ENCODE measurements around the gene SRPX.

GRCh38 chrX:38236901-38237615 lies 16.4 kb upstream of the SRPX start:
- TF ChIP-seq CTCF (IDR thresholded peaks at IDR 0.05) (no peak), POLR2A (IDR thresholded peaks at IDR 0.05; ENCODE audit: low read depth) (no peak), POLR2AphosphoS5 (IDR thresholded peaks at IDR 0.05) (no peak)

Measured in esophagus muscularis mucosa (tissue), 3 donors.